SK-N-SH treated with all-trans-retinoic acid at 6 μM for 48 hours (cell line): ENCODE measurements around the gene SMIM24.
A peak's percentile ranks its signal among the peaks of the same experiment; 100 is the strongest.

ENCODE experiments used
- ARNTL ChIP-seq: fragments of 450-650 bp; formaldehyde crosslinking; IDR thresholded peaks from 2 replicates; pipeline ENCODE4 v1.5.0; 2020; ENCODE audit warnings: low read depth, mild to moderate bottlenecking, moderate library complexity, borderline replicate concordance
- CSDC2 ChIP-seq: fragments of 250-450 bp; sonication (Bioruptor Pico); IDR thresholded peaks from 2 replicates; pipeline ENCODE4 v1.5.0; 2020; ENCODE audit warnings: mild to moderate bottlenecking, moderate library complexity
- ESRRG ChIP-seq: fragments of 250-450 bp; sonication (Bioruptor Pico); IDR thresholded peaks from 2 replicates; pipeline ENCODE4 v1.6.1; 2021; ENCODE audit warnings: mild to moderate bottlenecking
- GLIS3 ChIP-seq: fragments of 250-450 bp; sonication (Bioruptor Pico); IDR thresholded peaks from 2 replicates; pipeline ENCODE4 v1.5.0; 2020; ENCODE audit warnings: mild to moderate bottlenecking, moderate library complexity
- PPARA ChIP-seq: fragments of 250-450 bp; sonication (Bioruptor Pico); IDR thresholded peaks from 2 replicates; pipeline ENCODE4 v1.5.0; 2020; ENCODE audit warnings: mild to moderate bottlenecking, borderline replicate concordance
- RARB ChIP-seq: fragments of 250-450 bp; sonication (Bioruptor Pico); IDR thresholded peaks from 2 replicates; pipeline ENCODE4 v1.8.0; 2021; ENCODE audit warnings: mild to moderate bottlenecking, moderate library complexity
- SNAI2 ChIP-seq: fragments of 250-450 bp; sonication (Bioruptor Pico); IDR thresholded peaks from 2 replicates; pipeline ENCODE4 v1.5.0; 2020; ENCODE audit warnings: mild to moderate bottlenecking, moderate library complexity
- ZC3H10 ChIP-seq: fragments of 250-450 bp; sonication (Bioruptor Pico); IDR thresholded peaks from 2 replicates; pipeline ENCODE4 v1.5.1; 2021; ENCODE audit warnings: mild to moderate bottlenecking, moderate library complexity
- ZFP30 ChIP-seq: fragments of 450-650 bp; formaldehyde crosslinking; IDR thresholded peaks from 2 replicates; pipeline ENCODE4 v1.5.0; 2022; ENCODE audit warnings: mild to moderate bottlenecking, moderate library complexity
- ZNF70 ChIP-seq: fragments of 450-650 bp; formaldehyde crosslinking; IDR thresholded peaks from 2 replicates; pipeline ENCODE4 v1.5.0; 2020; ENCODE audit warnings: mild to moderate bottlenecking, moderate library complexity
- TF ChIP-seq, protein P1 (sequence below): fragments of 250-450 bp; sonication (Bioruptor Pico); IDR thresholded peaks from 2 replicates; pipeline ENCODE4 v1.8.0; 2020; ENCODE audit warnings: mild to moderate bottlenecking, moderate library complexity, borderline replicate concordance

GRCh38 chr19:3441986-3442329 is 38.4 kb downstream of the SMIM24 start:
- TF ChIP-seq GLIS3 (CRISPR knock-in tag) (0 out of 2 replicates have a peak, but pooled peaks have one; percentile 64), ZFP30 (CRISPR knock-in tag) (no peak), ZC3H10 (no peak), ARNTL (CRISPR knock-in tag) (no peak), CSDC2 (CRISPR knock-in tag) (no peak), SNAI2 (CRISPR knock-in tag) (no peak), ZNF70 (CRISPR knock-in tag) (no peak), PPARA (CRISPR knock-in tag) (no peak), ESRRG (CRISPR knock-in tag) (no peak), RARB (CRISPR knock-in tag) (no peak)
- TF ChIP-seq, protein P1, sequence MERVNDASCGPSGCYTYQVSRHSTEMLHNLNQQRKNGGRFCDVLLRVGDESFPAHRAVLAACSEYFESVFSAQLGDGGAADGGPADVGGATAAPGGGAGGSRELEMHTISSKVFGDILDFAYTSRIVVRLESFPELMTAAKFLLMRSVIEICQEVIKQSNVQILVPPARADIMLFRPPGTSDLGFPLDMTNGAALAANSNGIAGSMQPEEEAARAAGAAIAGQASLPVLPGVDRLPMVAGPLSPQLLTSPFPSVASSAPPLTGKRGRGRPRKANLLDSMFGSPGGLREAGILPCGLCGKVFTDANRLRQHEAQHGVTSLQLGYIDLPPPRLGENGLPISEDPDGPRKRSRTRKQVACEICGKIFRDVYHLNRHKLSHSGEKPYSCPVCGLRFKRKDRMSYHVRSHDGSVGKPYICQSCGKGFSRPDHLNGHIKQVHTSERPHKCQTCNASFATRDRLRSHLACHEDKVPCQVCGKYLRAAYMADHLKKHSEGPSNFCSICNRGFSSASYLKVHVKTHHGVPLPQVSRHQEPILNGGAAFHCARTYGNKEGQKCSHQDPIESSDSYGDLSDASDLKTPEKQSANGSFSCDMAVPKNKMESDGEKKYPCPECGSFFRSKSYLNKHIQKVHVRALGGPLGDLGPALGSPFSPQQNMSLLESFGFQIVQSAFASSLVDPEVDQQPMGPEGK (CRISPR knock-in tag), result no peak
